Neural cell (in vitro differentiated cells): ENCODE data around the gene DNAJC5G. TPM values are rescaled to one million over a fixed set of nuclear protein-coding genes. Genes with fewer than 3 reads are reported as not detected.

Experiments
- H2AFZ ChIP-seq: fragments of 200-600, 300-800 bp; sonication (generic), shearing (Covaris generic); 2 replicates; pipeline ENCODE4 v1.6.0; 2014; ENCODE audit warnings: low read depth, mild to moderate bottlenecking, antibody characterized with exemption, low read length, moderate library complexity
- H3F3A ChIP-seq: fragments of 200-600 bp; shearing (Covaris generic); 2 replicates; pipeline ENCODE4 v1.6.1; 2016; ENCODE audit warnings: mild to moderate bottlenecking, moderate library complexity, mixed read lengths, antibody characterized with exemption, low read length; ENCODE audit not compliant: insufficient read depth, poor library complexity, severe bottlenecking
- H3K27ac ChIP-seq: fragments of 200-600, 300-800 bp; sonication (generic), shearing (Covaris generic); 2 replicates; pipeline ENCODE4 v1.5.1; 2014; ENCODE audit warnings: mild to moderate bottlenecking, low read length, moderate library complexity
- H3K27me3 ChIP-seq: fragments of 300-800, 200-600 bp; sonication (generic), shearing (Covaris generic); 2 replicates; pipeline ENCODE4 v1.6.0; 2014; ENCODE audit warnings: mild to moderate bottlenecking, low read depth, low read length, moderate library complexity; ENCODE audit not compliant: insufficient read depth
- H3K36me3 ChIP-seq: fragments of 300-800, 200-600 bp; sonication (generic), shearing (Covaris generic); 2 replicates; pipeline ENCODE4 v1.5.1; 2014; ENCODE audit warnings: mild to moderate bottlenecking, antibody characterized with exemption, low read length, moderate library complexity; ENCODE audit not compliant: insufficient read depth
- H3K4me2 ChIP-seq: fragments of 300-800, 200-600 bp; sonication (generic), shearing (Covaris generic); 2 replicates; pipeline ENCODE4 v1.6.0; 2014; ENCODE audit warnings: mild to moderate bottlenecking, low read length
- H3K4me3 ChIP-seq: fragments of 300-800, 200-600 bp; sonication (generic), shearing (Covaris generic); 2 replicates; pipeline ENCODE4 v1.5.1; 2014; ENCODE audit warnings: mild to moderate bottlenecking, low read length, moderate library complexity
- H3K79me2 ChIP-seq: fragments of 200-600 bp; shearing (Covaris generic); replicated peaks from 2 replicates; pipeline ENCODE4 v1.6.0; 2014; ENCODE audit warnings: mild to moderate bottlenecking, low read length, moderate library complexity; ENCODE audit not compliant: insufficient read depth
- H3K9ac ChIP-seq: fragments of 300-800, 200-600 bp; sonication (generic), shearing (Covaris generic); 2 replicates; pipeline ENCODE4 v1.6.1; 2016; ENCODE audit warnings: mild to moderate bottlenecking, low read length, mixed read lengths
- H3K9me2 ChIP-seq: fragments of 200-600 bp; shearing (Covaris generic); 2 replicates; pipeline ENCODE4 v1.6.1; 2016; ENCODE audit warnings: mild to moderate bottlenecking, low read length, mixed read lengths; ENCODE audit not compliant: insufficient read depth
- H3K9me3 ChIP-seq: fragments of 200-600, 300-800 bp; sonication (generic), shearing (Covaris generic); 2 replicates; pipeline ENCODE4 v1.6.1; 2016; ENCODE audit warnings: mild to moderate bottlenecking, mixed run types, low read length, moderate library complexity, mixed read lengths
- H4K20me1 ChIP-seq: fragments of 200-600 bp; shearing (Covaris generic); 2 replicates; pipeline ENCODE4 v1.6.1; 2016; ENCODE audit warnings: mild to moderate bottlenecking, mixed run types; ENCODE audit not compliant: insufficient read depth
- CTCF ChIP-seq: fragments of 450-650 bp; IDR thresholded peaks from 2 replicates; pipeline ENCODE4 v1.5.1; 2014; ENCODE audit warnings: antibody characterized with exemption, mild to moderate bottlenecking, moderate library complexity; ENCODE audit not compliant: poor library complexity, severe bottlenecking
- EP300 ChIP-seq: fragments of 450-650 bp; conservative IDR thresholded peaks from 2 replicates; pipeline ENCODE4 v1.6.1; 2014; ENCODE audit warnings: antibody characterized with exemption, mild to moderate bottlenecking, moderate library complexity; ENCODE audit not compliant: poor library complexity, severe bottlenecking
- EZH2 ChIP-seq: fragments of 200-600, 300-800 bp; shearing (Covaris generic), sonication (generic); IDR thresholded peaks from 2 replicates; pipeline ENCODE4 v1.6.1; 2014; ENCODE audit warnings: antibody characterized with exemption, low read length, borderline replicate concordance, mild to moderate bottlenecking; ENCODE audit not compliant: insufficient read depth, poor library complexity, severe bottlenecking
- MXI1 ChIP-seq: fragments of 450-650 bp; conservative IDR thresholded peaks from 2 replicates; pipeline ENCODE4 v1.6.1; 2014; ENCODE audit warnings: antibody characterized with exemption, mild to moderate bottlenecking; ENCODE audit not compliant: poor library complexity, severe bottlenecking
- POLR2AphosphoS5 ChIP-seq: IDR thresholded peaks from 2 replicates; pipeline ENCODE4 v1.6.1; 2012
- RAD21 ChIP-seq: fragments of 450-650 bp; conservative IDR thresholded peaks from 2 replicates; pipeline ENCODE4 v1.6.1; 2014; ENCODE audit warnings: antibody characterized with exemption, mild to moderate bottlenecking, moderate library complexity
- SMC3 ChIP-seq: fragments of 450-650 bp; conservative IDR thresholded peaks from 2 replicates; pipeline ENCODE4 v1.6.1; 2014; ENCODE audit warnings: antibody characterized with exemption, mild to moderate bottlenecking, moderate library complexity; ENCODE audit not compliant: poor library complexity
- TAF1 ChIP-seq: IDR thresholded peaks from 2 replicates; pipeline ENCODE4 v1.6.1; 2012; ENCODE audit warnings: low read depth
- polyA plus RNA-seq: library from polyadenylated mRNA; depleted of rRNA; stranded (reverse); fragments of >200 nt; gene quantifications from 2 replicates; pipeline ENCODE4 v1.2.3, GENCODE V29; 2014
- TF ChIP-seq, protein P1 (sequence below): IDR thresholded peaks from 2 replicates; pipeline ENCODE4 v1.6.1; 2012; ENCODE audit warnings: borderline replicate concordance

Gene DNAJC5G
- polyA plus RNA-seq, 1 donor from 2014 or later: not detected

GRCh38 chr2:27261241-27261925 lies 13.8 kb upstream of the DNAJC5G start:
- no peak for TF ChIP-seq EZH2
- no peak for TF ChIP-seq RAD21
- TF ChIP-seq, protein P1, sequence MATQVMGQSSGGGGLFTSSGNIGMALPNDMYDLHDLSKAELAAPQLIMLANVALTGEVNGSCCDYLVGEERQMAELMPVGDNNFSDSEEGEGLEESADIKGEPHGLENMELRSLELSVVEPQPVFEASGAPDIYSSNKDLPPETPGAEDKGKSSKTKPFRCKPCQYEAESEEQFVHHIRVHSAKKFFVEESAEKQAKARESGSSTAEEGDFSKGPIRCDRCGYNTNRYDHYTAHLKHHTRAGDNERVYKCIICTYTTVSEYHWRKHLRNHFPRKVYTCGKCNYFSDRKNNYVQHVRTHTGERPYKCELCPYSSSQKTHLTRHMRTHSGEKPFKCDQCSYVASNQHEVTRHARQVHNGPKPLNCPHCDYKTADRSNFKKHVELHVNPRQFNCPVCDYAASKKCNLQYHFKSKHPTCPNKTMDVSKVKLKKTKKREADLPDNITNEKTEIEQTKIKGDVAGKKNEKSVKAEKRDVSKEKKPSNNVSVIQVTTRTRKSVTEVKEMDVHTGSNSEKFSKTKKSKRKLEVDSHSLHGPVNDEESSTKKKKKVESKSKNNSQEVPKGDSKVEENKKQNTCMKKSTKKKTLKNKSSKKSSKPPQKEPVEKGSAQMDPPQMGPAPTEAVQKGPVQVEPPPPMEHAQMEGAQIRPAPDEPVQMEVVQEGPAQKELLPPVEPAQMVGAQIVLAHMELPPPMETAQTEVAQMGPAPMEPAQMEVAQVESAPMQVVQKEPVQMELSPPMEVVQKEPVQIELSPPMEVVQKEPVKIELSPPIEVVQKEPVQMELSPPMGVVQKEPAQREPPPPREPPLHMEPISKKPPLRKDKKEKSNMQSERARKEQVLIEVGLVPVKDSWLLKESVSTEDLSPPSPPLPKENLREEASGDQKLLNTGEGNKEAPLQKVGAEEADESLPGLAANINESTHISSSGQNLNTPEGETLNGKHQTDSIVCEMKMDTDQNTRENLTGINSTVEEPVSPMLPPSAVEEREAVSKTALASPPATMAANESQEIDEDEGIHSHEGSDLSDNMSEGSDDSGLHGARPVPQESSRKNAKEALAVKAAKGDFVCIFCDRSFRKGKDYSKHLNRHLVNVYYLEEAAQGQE: no peak
- TF ChIP-seq CTCF: no peak
- no peak for TF ChIP-seq EP300
- no peak for TF ChIP-seq TAF1
- no peak for TF ChIP-seq MXI1
- TF ChIP-seq POLR2AphosphoS5: no peak
- no peak for TF ChIP-seq SMC3
- Histone ChIP-seq H3K9me2 (no peaks in the 10 kb centered on the region), H3K36me3 (no peaks in the 10 kb centered on the region), H2AFZ (no peak overlapping the region), H3K4me2 (no peak overlapping the region), H3K27ac (no peak overlapping the region), H4K20me1 (no peaks in the 10 kb centered on the region), H3K9me3 (no peaks in the 10 kb centered on the region), H3K79me2 (no peaks in the 10 kb centered on the region), H3K9ac (no peak overlapping the region), H3K27me3 (peaks cover 70% of the 10 kb centered on the region), H3F3A (no peaks in the 10 kb centered on the region), H3K4me3 (no peak overlapping the region)

- no peaks in the 10 kb centered on the region for H3K79me2 ChIP-seq
- no peak overlapping the region for H3K4me3 ChIP-seq
- H2AFZ ChIP-seq: no peak overlapping the region
- no peaks in the 10 kb centered on the region for H3K9me2 ChIP-seq
- H3K27me3 ChIP-seq: peaks cover 73% of the 10 kb centered on the region
- no peaks in the 10 kb centered on the region for H3K9me3 ChIP-seq
- H3K9ac ChIP-seq: no peak overlapping the region
- H4K20me1 ChIP-seq: no peaks in the 10 kb centered on the region
- no peaks in the 10 kb centered on the region for H3K36me3 ChIP-seq
- H3K27ac ChIP-seq: no peak overlapping the region
- no peak overlapping the region for H3K4me2 ChIP-seq
- TF ChIP-seq EP300 (no peak), TAF1 (no peak), RAD21 (no peak), EZH2 (no peak), SMC3 (no peak)
- H3F3A ChIP-seq: no peaks in the 10 kb centered on the region
Measured at GRCh38 chr2:27261926-27262298, 13.3 kb upstream of the DNAJC5G start.
